NCI-H1930 (cell line): ENCODE results near the gene INPP5J.
"Not testable (repeated sequence)": the region's sequence is repeated elsewhere in the genome, so short reads cannot be mapped to it uniquely, and the experiment has no call there.

Source experiments
- DNase-seq, 2 experiments: peaks; one replicate each; lab custom pipeline; 2025; lab: John Stamatoyannopoulos, UW

The INPP5J gene

DNA sequence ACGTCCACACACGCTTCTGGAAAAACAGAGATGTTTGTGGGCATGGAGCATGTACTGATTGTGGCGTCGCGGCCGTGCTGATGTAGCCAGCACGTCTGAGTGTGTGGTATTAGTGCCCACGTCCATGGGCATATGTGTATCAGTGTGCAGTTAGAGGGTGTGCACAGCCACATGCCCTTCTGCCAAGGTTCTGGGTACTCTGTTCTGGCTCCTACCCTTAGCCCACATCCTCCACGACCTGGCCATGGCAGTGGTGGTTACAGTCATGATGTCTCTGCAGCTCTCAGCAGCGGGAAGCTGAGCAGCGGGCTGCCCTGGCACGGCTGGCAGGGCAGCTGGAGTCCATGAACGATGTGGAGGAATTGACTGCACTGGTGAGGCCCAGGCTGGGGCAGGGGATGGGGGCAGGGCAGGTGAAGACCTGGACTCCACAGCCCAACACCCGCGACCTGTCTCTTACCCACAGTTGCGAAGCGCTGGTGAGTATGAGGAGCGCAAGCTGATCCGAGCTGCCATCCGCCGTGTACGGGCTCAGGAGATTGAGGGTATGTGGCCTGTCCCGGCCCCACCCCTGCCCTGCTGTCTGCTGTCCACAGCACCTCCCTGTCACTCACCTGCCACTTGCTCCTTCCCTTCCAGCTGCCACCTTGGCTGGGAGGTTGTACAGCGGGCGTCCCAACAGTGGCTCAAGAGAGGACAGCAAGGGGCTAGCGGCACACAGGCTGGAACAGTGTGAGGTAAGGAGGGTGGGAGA, 34.4 kb upstream of the INPP5J start:
- no peak for DNase-seq

DNA sequence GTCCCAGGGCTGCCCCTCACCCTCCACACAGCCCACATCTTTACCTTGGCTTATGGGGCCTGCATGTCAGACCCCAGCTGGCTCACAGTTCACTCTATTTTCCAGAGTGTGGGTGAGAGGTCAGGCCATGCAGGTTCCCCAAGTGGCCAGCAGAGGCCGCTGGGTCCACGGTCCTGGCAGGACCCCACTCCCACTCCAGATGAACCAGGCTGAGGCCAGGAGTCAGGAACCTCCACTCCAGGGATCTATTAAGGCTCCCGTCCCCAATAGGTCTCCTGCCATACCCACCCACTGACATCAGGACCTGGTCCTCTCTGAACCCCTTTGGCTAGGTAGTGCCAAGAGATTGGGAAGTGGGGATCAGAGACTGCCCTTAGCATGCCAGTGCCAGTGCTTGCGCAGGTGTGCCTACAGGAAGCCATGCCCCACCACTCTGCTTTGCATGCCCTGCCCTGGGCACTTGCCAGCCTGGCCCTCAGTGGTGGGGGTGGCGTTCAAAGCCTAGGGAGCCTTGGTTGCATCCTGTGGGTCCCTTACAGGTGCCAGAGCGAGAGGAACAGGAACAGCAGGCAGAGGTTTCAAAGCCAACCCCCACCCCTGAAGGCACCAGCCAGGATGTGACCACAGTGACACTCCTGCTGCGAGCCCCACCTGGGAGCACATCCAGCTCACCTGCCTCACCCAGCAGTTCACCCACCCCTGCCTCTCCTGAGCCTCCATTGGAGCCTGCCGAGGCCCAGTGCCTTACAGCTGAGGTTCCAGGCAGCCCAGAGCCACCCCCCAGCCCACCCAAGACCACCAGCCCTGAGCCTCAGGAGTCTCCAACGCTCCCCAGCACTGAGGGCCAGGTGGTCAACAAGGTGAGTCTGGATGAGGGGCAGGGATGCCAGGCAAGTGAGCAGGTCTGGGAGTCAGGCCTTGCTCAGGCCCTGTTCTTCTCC, 33.3 kb upstream of the INPP5J start:
- peak in 1 of 2 experiments; percentile 3 for DNase-seq

GRCh38 chr22:31090217-31091085, 32.3 kb upstream of the INPP5J start:
- DNase-seq = no peak

DNA sequence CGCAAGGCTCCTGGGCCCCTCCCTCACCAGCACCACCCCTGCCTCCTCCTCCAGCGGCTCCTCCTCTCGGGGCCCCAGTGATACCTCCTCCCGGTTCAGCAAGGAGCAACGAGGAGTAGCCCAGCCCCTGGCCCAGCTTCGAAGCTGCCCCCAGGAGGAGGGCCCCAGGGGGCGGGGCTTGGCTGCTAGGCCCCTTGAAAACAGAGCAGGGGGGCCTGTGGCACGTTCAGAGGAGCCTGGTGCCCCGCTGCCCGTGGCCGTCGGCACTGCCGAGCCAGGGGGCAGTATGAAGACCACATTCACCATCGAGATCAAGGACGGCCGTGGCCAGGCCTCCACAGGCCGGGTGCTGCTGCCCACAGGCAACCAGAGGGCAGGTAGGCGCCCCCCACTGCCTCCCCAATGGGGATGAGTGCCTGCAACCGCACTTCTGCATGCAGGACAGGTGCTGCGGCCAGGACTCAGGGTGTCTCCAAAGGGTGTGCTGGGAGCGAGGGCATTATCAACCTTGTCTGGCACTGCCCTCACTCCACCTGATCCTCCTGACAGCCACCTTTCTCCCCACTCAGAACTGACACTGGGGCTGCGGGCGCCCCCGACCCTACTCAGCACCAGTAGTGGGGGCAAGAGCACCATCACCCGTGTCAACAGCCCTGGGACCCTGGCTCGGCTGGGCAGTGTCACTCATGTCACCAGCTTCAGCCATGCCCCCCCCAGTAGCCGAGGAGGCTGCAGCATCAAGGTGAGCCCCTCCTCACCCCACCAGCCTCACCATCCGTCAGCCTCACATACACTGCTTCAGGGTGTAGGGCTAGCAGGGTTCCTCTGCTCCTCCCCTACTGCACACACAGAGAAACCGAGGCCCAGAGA, 31.4 kb upstream of the INPP5J start:
- DNase-seq = no peak

- DNase-seq = no peak
Observed at GRCh38 chr22:31092161-31092560, 30.6 kb upstream of the INPP5J start.

GRCh38 chr22:31093086-31093850, 29.5 kb upstream of the INPP5J start:
- no peak for DNase-seq

- DNase-seq = no peak
Observed at GRCh38 chr22:31094021-31094551, 28.7 kb upstream of the INPP5J start.

DNA sequence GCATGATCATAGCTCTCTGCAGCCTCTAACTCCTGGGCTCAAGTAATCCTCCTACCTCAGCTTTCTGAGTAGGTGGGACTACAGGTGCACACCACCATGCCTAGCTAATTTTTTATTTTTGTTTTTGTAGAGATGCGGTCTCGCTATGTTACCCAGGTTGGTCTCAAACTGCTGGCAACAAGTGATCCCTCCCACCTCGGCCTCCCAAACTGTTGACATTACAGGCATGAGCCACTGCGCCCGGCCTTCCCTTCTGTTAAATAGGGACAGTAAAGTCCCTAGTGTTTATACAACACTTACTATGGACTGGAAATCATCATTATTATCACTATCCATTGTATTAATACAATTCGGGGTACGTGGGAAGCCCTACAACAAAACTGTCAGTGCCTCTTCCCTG, 28.0 kb upstream of the INPP5J start:
- no peak for DNase-seq

GRCh38 chr22:31095637-31096249, 27.0 kb upstream of the INPP5J start:
- no peak for DNase-seq

GRCh38 chr22:31096657-31097279, 26.0 kb upstream of the INPP5J start:
- DNase-seq = no peak

DNA sequence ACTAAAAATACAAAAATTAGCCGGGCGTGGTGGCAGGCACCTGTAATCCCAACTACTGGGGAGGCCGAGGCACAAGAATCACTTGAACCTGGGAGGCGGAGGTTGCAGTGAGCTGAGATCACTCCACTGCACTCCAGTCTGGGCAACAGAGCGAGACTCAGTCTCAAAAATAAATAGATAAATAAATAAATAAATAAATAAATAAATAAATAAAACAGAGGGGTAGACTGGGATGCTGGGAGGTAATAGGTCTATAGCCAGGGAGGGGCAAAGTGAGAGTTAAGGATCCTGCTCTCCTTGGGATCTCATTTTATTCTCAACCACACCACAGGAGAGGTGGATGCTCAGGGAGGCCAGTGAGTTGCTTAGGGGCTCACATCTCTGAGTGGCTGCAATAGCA, 25.2 kb upstream of the INPP5J start:
- not testable (repeated sequence) for DNase-seq

DNA sequence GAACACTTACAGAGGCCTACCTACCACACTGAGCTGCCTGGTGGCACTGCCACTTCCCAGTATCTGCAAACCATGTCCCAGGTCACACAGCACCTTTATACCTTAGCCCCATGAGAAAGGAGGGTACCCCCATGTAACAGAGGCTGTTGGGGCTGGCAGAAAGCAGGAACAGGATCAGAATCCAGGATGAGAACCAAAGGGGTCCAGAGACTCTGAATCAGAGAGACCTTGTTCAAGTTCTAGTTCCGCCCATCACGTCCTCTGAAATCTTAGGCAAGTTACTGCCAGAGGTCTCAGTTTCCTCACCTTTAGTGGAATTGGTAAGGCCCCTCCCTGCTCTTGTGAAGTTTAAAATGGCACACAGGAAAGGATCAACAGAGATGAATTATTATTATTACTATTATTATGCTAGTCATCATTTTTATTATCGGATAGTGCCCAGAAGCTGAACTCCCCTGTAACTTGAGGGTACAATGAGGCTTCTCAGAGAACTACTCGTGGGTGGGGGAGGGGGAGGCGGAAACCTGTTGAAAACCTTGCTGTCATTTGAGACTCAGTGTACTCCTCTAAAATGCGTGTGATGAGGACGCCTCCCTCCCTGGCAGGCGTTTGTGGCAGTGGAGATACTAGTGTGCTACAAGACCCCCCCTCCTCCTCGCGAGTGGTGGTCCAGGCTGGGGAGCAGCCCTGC, 24.7 kb upstream of the INPP5J start:
- DNase-seq = no peak

- DNase-seq = no peak
Observed at GRCh38 chr22:31098632-31099110, 24.1 kb upstream of the INPP5J start.

DNA sequence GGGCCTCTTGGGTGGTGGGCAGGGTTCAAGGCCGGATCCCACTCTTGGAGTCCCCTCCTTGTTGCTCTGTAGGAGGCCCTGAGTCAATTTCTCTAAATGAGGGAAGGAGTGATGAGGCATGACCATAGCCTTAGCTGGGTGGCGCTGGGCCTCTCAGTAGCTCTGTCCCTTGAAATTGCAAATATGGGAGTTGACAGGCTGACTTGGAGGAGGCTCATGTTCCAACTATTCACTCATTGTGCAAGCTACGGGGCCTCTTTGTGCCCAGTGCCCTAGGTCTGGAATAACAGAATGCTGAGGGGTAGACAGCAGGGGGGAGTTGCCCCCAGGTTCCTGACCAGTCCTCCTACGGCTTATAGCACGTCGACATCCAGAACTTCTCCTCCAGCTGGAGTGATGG, 23.4 kb upstream of the INPP5J start:
- no peak for DNase-seq

GRCh38 chr22:31099841-31100761, 22.7 kb upstream of the INPP5J start:
- no peak for DNase-seq

- no peak for DNase-seq
Observed at GRCh38 chr22:31100762-31101525, 21.8 kb upstream of the INPP5J start.
